HepG2 (cell line): Measurements from ENCODE around the gene ACOXL.

Experiments
- BRF2 ChIP-seq: sonication (generic); formaldehyde crosslinking; IDR thresholded peaks from 2 replicates; pipeline ENCODE4 v1.8.1; 2022; ENCODE audit warnings: mild to moderate bottlenecking, missing genetic modification reagents
- CEBPG ChIP-seq: IDR thresholded peaks from 2 replicates; pipeline ENCODE4 v1.6.1; 2016
- EP300 ChIP-seq, 3 experiments: sonication (generic) in 1 of 3; formaldehyde crosslinking in 1 of 3; IDR thresholded peaks; 2 replicates each; pipeline versions ENCODE4 v1.5.1 to v1.6.1; 2011 to 2020; ENCODE audit warnings: low read depth in 2 of 3, low read length in 2 of 3, borderline replicate concordance in 1 of 3, improper control_type of control experiment in 1 of 3, mild to moderate bottlenecking in 1 of 3, missing genetic modification reagents in 1 of 3, moderate library complexity in 1 of 3
- JUND ChIP-seq: sonication (generic); formaldehyde crosslinking; IDR thresholded peaks from 2 replicates; pipeline ENCODE4 v1.8.0; 2022; ENCODE audit warnings: mild to moderate bottlenecking, missing genetic modification reagents
- PATZ1 ChIP-seq: sonication (generic); formaldehyde crosslinking; IDR thresholded peaks from 2 replicates; pipeline ENCODE4 v1.4.0; 2020; ENCODE audit warnings: missing genetic modification reagents
- SP4 ChIP-seq: sonication (generic); formaldehyde crosslinking; IDR thresholded peaks from 2 replicates; pipeline ENCODE4 v1.8.1; 2023; ENCODE audit warnings: mild to moderate bottlenecking, missing genetic modification reagents
- ZBTB43 ChIP-seq: sonication (generic); formaldehyde crosslinking; conservative IDR thresholded peaks from 2 replicates; pipeline ENCODE4 v1.4.0; 2020; ENCODE audit warnings: missing genetic modification reagents
- ZBTB7A ChIP-seq: sonication (generic); formaldehyde crosslinking; IDR thresholded peaks from 2 replicates; pipeline ENCODE4 v1.8.0; 2022; ENCODE audit warnings: mild to moderate bottlenecking, missing genetic modification reagents
- ZNF12 ChIP-seq: sonication (generic); formaldehyde crosslinking; IDR thresholded peaks from 2 replicates; pipeline ENCODE4 v1.5.0; 2020; ENCODE audit warnings: missing genetic modification reagents
- ZSCAN29 ChIP-seq: sonication (generic); formaldehyde crosslinking; conservative IDR thresholded peaks from 2 replicates; pipeline ENCODE4 v1.4.0; 2020; ENCODE audit warnings: mild to moderate bottlenecking, missing genetic modification reagents

- no peak for TF ChIP-seq JUND
- TF ChIP-seq ZBTB43, result no peak
- no peak for TF ChIP-seq EP300 (IDR thresholded peaks at IDR 0.05; ENCODE audit: low read depth in 2 of 2, low read length in 2 of 2)
- TF ChIP-seq EP300 (CRISPR knock-in tag; IDR thresholded peaks at IDR 0.05; ENCODE audit: borderline replicate concordance), result no peak
- no peak for TF ChIP-seq CEBPG (CRISPR knock-in tag)
- TF ChIP-seq ZBTB7A, result no peak
- no peak for TF ChIP-seq PATZ1 (CRISPR knock-in tag)
- TF ChIP-seq ZNF12 (CRISPR knock-in tag), result no peak
- no peak for TF ChIP-seq ZSCAN29
- no peak for TF ChIP-seq SP4 (CRISPR knock-in tag)
- no peak for TF ChIP-seq BRF2 (CRISPR knock-in tag)
Measured at GRCh38 chr2:110746586-110747521, 14.5 kb downstream of the ACOXL start.
